ENCODE results near the gene PRKAG2. TPM values are rescaled to one million over a fixed set of nuclear protein-coding genes. Genes with fewer than 3 reads are reported as not detected.

PRKAG2 gene
- total RNA-seq, 3 donors from 2014 or later = 32.3 to 56.6 (median 34.4) TPM

GRCh38 chr7:151763420-151763984 lies 113.4 kb downstream of the PRKAG2 start:
- no peak overlapping the region for H3K27ac ChIP-seq
- no peaks in the 10 kb centered on the region for H3K27me3 ChIP-seq
- H3K4me3 ChIP-seq = no peak overlapping the region
- no peaks in the 10 kb centered on the region for H3K36me3 ChIP-seq
- H3K9me3 ChIP-seq = no peaks in the 10 kb centered on the region
- no peak for DNase-seq (ENCODE audit: low spot score in 2 of 2)
- intact Hi-C loops (cut with DNase I; ENCODE audit: low total_unique reads) = no loop called here
- TF ChIP-seq POLR2AphosphoS5 (IDR thresholded peaks at IDR 0.05) (no peak), POLR2A (IDR thresholded peaks at IDR 0.05) (no peak), CTCF (IDR thresholded peaks at IDR 0.05) (no peak)
- H3K4me1 ChIP-seq = no peaks in the 10 kb centered on the region

GRCh38 chr7:151762583-151763245 lies 114.2 kb downstream of the PRKAG2 start:
- intact Hi-C loops (cut with DNase I; ENCODE audit: low total_unique reads) = no loop called here
- TF ChIP-seq POLR2AphosphoS5 (IDR thresholded peaks at IDR 0.05) (no peak), POLR2A (IDR thresholded peaks at IDR 0.05) (no peak), CTCF (IDR thresholded peaks at IDR 0.05) (no peak)
- Histone ChIP-seq H3K4me1 (no peaks in the 10 kb centered on the region), H3K4me3 (no peak overlapping the region), H3K36me3 (no peaks in the 10 kb centered on the region), H3K27me3 (no peaks in the 10 kb centered on the region), H3K27ac (no peak overlapping the region), H3K9me3 (no peaks in the 10 kb centered on the region)
- no peak for DNase-seq (ENCODE audit: low spot score in 2 of 2)

GRCh38 chr7:151761957-151762356 lies 115.0 kb downstream of the PRKAG2 start:
- H3K27ac ChIP-seq = no peak overlapping the region
- no peak overlapping the region for H3K4me3 ChIP-seq
- TF ChIP-seq POLR2A (IDR thresholded peaks at IDR 0.05) (no peak), POLR2AphosphoS5 (IDR thresholded peaks at IDR 0.05) (no peak), CTCF (IDR thresholded peaks at IDR 0.05) (no peak)
- H3K36me3 ChIP-seq = no peaks in the 10 kb centered on the region
- intact Hi-C loops (cut with DNase I; ENCODE audit: low total_unique reads) = no loop called here
- H3K27me3 ChIP-seq = no peaks in the 10 kb centered on the region
- H3K4me1 ChIP-seq = no peaks in the 10 kb centered on the region
- no peak for DNase-seq (ENCODE audit: low spot score in 2 of 2)
- no peaks in the 10 kb centered on the region for H3K9me3 ChIP-seq

GRCh38 chr7:151761231-151761630 lies 115.7 kb downstream of the PRKAG2 start:
- Histone ChIP-seq H3K9me3 (no peaks in the 10 kb centered on the region), H3K4me1 (no peaks in the 10 kb centered on the region), H3K27me3 (no peaks in the 10 kb centered on the region), H3K36me3 (no peaks in the 10 kb centered on the region), H3K27ac (no peak overlapping the region), H3K4me3 (no peak overlapping the region)
- TF ChIP-seq CTCF (IDR thresholded peaks at IDR 0.05) = no peak
- TF ChIP-seq POLR2A (IDR thresholded peaks at IDR 0.05) = no peak
- no peak for TF ChIP-seq POLR2AphosphoS5 (IDR thresholded peaks at IDR 0.05)
- no peak for DNase-seq (ENCODE audit: low spot score in 2 of 2)
- intact Hi-C loops (cut with DNase I; ENCODE audit: low total_unique reads) = no loop called here

- H3K4me3 ChIP-seq = no peak overlapping the region
- DNase-seq (ENCODE audit: low spot score in 2 of 2) = peak; percentile 62 to 70
- H3K9me3 ChIP-seq = no peaks in the 10 kb centered on the region
- no peaks in the 10 kb centered on the region for H3K27me3 ChIP-seq
- peak; percentile 73 to 90 (median 87) for TF ChIP-seq CTCF (IDR thresholded peaks at IDR 0.05)
- TF ChIP-seq POLR2AphosphoS5 (IDR thresholded peaks at IDR 0.05) = peak in 1 of 3 donors; percentile 50
- TF ChIP-seq POLR2A (IDR thresholded peaks at IDR 0.05) = no peak
- no peak overlapping the region for H3K27ac ChIP-seq
- H3K36me3 ChIP-seq = no peaks in the 10 kb centered on the region
- intact Hi-C loops (cut with DNase I; ENCODE audit: low total_unique reads) = no loop called here
- peaks cover 3 to 8% of the 10 kb centered on the region in 2 donors for H3K4me1 ChIP-seq
These were observed 117.3 kb downstream of the PRKAG2 start for GRCh38 chr7:151759591-151760042.

Measured in breast epithelium (tissue), 4 donors.